A549 (cell line): ENCODE measurements around the gene MLANA.

Source experiments
- CHD2 ChIP-seq: fragments of 150-350 bp; IDR thresholded peaks from 2 replicates; pipeline ENCODE4 v1.6.1; 2014; ENCODE audit warnings: low read length; ENCODE audit not compliant: partially characterized antibody
- EP300 ChIP-seq, 2 experiments: fragments of >200 bp; sonication (Bioruptor Twin); formaldehyde crosslinking; IDR thresholded peaks; 2 replicates in 1 of 2; 3 replicates in 1 of 2; pipeline ENCODE4 v1.6.1; 2016 to 2017
- KDM5A ChIP-seq: fragments of 200-600 bp; sonication (generic); IDR thresholded peaks from 2 replicates; pipeline ENCODE4 v1.6.1; 2016; ENCODE audit warnings: antibody characterized with exemption, mild to moderate bottlenecking
- NR3C1 ChIP-seq: fragments of >200 bp; sonication (Bioruptor Twin); formaldehyde crosslinking; IDR thresholded peaks from 3 replicates; pipeline ENCODE4 v1.6.1; 2017
- POLR2A ChIP-seq: IDR thresholded peaks from 2 replicates; pipeline ENCODE4 v1.6.1; 2012; ENCODE audit warnings: mild to moderate bottlenecking, low read length
- RCOR1 ChIP-seq: fragments of 150-350 bp; IDR thresholded peaks from 2 replicates; pipeline ENCODE4 v1.6.1; 2014; ENCODE audit warnings: antibody characterized with exemption, low read length, low read depth
- SREBF2 ChIP-seq: fragments of 450-650 bp; IDR thresholded peaks from 2 replicates; pipeline ENCODE4 v1.6.1; 2014; ENCODE audit warnings: mild to moderate bottlenecking, moderate library complexity
- ZFP36 ChIP-seq: fragments of 450-650 bp; IDR thresholded peaks from 2 replicates; pipeline ENCODE4 v1.6.1; 2014; ENCODE audit warnings: borderline replicate concordance; ENCODE audit not compliant: partially characterized antibody
- TF ChIP-seq, protein P1 (sequence below): fragments of >200 bp; sonication (Bioruptor Twin); formaldehyde crosslinking; IDR thresholded peaks from 3 replicates; pipeline ENCODE4 v1.5.1; 2016

DNA sequence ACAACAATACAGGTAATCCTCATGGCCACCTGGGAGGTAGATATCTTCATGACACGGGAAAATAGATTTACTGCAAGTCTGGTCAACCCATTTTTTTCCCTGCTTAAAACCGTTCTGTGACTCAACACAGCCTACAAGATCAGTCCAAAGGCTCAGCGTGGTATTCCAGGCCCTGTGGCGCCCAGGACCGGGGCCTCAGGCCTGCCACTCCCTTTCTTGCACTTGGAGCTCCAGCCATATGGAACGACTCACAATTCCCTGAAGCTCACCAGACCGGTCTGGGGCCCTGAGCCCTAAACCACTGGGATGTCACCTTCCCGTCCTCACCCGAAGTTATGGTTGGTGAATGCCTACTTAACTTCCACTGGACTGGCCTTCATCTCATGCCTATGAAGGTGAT is 6.5 kb upstream of the MLANA start:
- TF ChIP-seq NR3C1 (no peak), POLR2A (no peak), ZFP36 (no peak), CHD2 (no peak), SREBF2 (no peak), RCOR1 (no peak), EP300 (IDR thresholded peaks at IDR 0.05) (no peak), KDM5A (no peak)
- TF ChIP-seq, protein P1, sequence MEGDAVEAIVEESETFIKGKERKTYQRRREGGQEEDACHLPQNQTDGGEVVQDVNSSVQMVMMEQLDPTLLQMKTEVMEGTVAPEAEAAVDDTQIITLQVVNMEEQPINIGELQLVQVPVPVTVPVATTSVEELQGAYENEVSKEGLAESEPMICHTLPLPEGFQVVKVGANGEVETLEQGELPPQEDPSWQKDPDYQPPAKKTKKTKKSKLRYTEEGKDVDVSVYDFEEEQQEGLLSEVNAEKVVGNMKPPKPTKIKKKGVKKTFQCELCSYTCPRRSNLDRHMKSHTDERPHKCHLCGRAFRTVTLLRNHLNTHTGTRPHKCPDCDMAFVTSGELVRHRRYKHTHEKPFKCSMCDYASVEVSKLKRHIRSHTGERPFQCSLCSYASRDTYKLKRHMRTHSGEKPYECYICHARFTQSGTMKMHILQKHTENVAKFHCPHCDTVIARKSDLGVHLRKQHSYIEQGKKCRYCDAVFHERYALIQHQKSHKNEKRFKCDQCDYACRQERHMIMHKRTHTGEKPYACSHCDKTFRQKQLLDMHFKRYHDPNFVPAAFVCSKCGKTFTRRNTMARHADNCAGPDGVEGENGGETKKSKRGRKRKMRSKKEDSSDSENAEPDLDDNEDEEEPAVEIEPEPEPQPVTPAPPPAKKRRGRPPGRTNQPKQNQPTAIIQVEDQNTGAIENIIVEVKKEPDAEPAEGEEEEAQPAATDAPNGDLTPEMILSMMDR = no peak
